ENCODE results near the gene SMARCB1.

Gene SMARCB1

DNA sequence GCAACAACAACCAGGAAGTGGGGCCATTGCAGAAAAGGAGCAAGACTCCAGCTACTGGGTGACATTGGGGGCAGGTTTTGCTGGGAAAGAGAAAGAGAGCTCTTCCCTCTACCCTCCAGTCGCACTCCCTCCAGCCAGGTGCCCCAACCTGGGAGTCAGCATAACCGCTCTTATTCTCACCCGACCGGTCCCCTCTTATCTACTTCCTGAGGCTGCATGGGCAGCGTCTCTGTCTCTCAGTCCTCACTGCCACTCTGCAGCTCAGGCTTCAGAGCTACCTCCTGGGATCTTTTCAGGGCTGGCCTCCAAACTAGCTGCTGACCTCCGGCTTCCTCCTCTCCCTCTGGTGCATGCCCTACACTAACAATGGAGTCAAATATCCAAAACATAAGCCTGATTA lies 41.0 kb upstream of the SMARCB1 start:
- no peak for DNase-seq (ENCODE audit: low read depth)
- TF ChIP-seq, protein P1, sequence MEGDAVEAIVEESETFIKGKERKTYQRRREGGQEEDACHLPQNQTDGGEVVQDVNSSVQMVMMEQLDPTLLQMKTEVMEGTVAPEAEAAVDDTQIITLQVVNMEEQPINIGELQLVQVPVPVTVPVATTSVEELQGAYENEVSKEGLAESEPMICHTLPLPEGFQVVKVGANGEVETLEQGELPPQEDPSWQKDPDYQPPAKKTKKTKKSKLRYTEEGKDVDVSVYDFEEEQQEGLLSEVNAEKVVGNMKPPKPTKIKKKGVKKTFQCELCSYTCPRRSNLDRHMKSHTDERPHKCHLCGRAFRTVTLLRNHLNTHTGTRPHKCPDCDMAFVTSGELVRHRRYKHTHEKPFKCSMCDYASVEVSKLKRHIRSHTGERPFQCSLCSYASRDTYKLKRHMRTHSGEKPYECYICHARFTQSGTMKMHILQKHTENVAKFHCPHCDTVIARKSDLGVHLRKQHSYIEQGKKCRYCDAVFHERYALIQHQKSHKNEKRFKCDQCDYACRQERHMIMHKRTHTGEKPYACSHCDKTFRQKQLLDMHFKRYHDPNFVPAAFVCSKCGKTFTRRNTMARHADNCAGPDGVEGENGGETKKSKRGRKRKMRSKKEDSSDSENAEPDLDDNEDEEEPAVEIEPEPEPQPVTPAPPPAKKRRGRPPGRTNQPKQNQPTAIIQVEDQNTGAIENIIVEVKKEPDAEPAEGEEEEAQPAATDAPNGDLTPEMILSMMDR (conservative IDR thresholded peaks at IDR 0.05; ENCODE audit: control insufficient read depth, insufficient read depth, low read depth, low read length), result no peak
- no peak overlapping the region for H3K4me3 ChIP-seq (ENCODE audit: control insufficient read depth, low read depth, low read length)

- peak overlapping the region; percentile 84 for H3K4me3 ChIP-seq (ENCODE audit: control insufficient read depth, low read depth, low read length)
- DNase-seq (ENCODE audit: low read depth), result no peak
- TF ChIP-seq, protein P1 (conservative IDR thresholded peaks at IDR 0.05; ENCODE audit: control insufficient read depth, insufficient read depth, low read depth, low read length), result no peak
Measured at GRCh38 chr22:23749841-23750301, 36.9 kb upstream of the SMARCB1 start.

DNA sequence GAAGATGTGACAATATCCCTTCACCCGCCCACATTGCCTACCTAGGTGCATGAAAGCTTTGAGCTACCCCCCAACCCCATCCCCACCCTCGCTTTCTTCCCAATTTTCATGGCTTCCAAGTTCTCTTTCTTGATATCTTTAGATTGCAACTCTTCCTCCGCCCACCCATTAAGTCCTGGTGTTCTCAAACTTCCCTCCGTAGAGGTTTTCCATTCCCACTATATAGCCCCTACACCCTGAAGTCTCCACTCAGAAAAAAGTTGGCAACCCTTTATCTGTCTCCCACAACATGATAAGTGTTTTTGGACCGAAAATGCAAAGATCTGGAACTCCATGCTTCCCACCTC lies 36.4 kb upstream of the SMARCB1 start:
- peak overlapping the region; percentile 84 for H3K4me3 ChIP-seq (ENCODE audit: control insufficient read depth, low read depth, low read length)
- no peak for DNase-seq (ENCODE audit: low read depth)
- TF ChIP-seq, protein P1 (conservative IDR thresholded peaks at IDR 0.05; ENCODE audit: control insufficient read depth, insufficient read depth, low read depth, low read length), result no peak

GRCh38 chr22:23750714-23751440 lies 35.9 kb upstream of the SMARCB1 start, which contains the start of gene ZNF70:
Gene ZNF70 (minus strand): TSS chr22:23751112. CDS start chr22:23745140, 5,972 bp downstream.
- TF ChIP-seq, protein P1 (conservative IDR thresholded peaks at IDR 0.05; ENCODE audit: control insufficient read depth, insufficient read depth, low read depth, low read length), result no peak
- peak within 1 kb of the TSS; percentile 84 for H3K4me3 ChIP-seq (ENCODE audit: control insufficient read depth, low read depth, low read length)
- DNase-seq (ENCODE audit: low read depth), result peak; percentile 69

GRCh38 chr22:23751441-23751996 lies 35.2 kb upstream of the SMARCB1 start:
- TF ChIP-seq, protein P1 (conservative IDR thresholded peaks at IDR 0.05; ENCODE audit: control insufficient read depth, insufficient read depth, low read depth, low read length), result no peak
- DNase-seq (ENCODE audit: low read depth), result peak; percentile 17
- peak overlapping the region; percentile 65 for H3K4me3 ChIP-seq (ENCODE audit: control insufficient read depth, low read depth, low read length)

DNA sequence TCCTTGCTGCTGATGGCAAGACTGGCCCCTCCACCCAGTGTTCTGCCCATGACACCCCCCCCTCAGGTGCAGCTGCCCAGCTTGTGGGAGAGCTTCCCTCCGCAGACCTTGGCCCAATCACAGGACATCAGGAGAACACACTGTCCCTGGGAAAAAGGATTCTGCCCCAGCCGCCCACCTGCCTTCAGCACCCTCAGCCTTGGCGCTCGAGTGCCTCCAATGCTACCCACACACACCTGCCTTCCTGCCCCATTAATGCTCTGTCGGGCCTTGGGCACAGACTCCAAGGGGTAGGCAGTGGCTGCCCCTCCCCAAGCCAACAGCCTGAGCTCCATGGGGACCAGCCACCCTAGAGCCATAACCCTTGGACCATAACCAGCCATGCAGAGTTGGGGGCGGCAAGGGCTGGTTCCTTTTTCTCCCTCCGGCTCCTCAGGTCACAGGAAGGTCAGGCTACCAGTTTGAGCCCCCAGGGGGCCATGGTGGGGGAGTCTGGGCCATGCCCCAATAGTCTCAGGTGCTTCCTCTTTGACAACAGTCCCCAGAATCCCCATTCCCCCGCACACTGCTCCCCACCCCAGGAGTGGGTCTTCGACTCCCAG lies 34.6 kb upstream of the SMARCB1 start:
- no peak overlapping the region for H3K4me3 ChIP-seq (ENCODE audit: control insufficient read depth, low read depth, low read length)
- no peak for DNase-seq (ENCODE audit: low read depth)
- TF ChIP-seq, protein P1 (conservative IDR thresholded peaks at IDR 0.05; ENCODE audit: control insufficient read depth, insufficient read depth, low read depth, low read length), result no peak
